B cell (primary cell): ENCODE results near the gene ARRDC5. TPM values are rescaled to one million over a fixed set of nuclear protein-coding genes. Genes with fewer than 3 reads are reported as not detected.

Experiments used
- ATAC-seq: fragments of 200-7000 bp; cut with Tn5 transposase; one replicate; pipeline ENCODE4 v1.10.0; 2021; ENCODE audit warnings: low read depth, mild to moderate bottlenecking, moderate number of reproducible peaks, moderate library complexity
- CTCF ChIA-PET: fragments of 350-600 bp; sonication (Branson Sonifier 250); formaldehyde crosslinking; loops from one replicate; lab custom pipeline; 2021; ENCODE audit warnings: antibody characterized with exemption, inconsistent platforms; lab: Charles Lee
- POLR2A ChIA-PET: fragments of 350-600 bp; sonication (Branson Sonifier 250); formaldehyde crosslinking; loops from one replicate; lab custom pipeline; 2021; ENCODE audit warnings: antibody characterized with exemption; lab: Charles Lee
- DNase-seq: peaks from one replicate; pipeline ENCODE4 v3.0.0; 2013
- H2AFZ ChIP-seq: 2 replicates; pipeline ENCODE4 v1.6.1; 2012; ENCODE audit warnings: mild to moderate bottlenecking, low read depth, low read length; ENCODE audit not compliant: insufficient read depth, poor library complexity, severe bottlenecking
- H3K27ac ChIP-seq, 2 donors: 1 replicate in 1 of 2; 2 replicates in 1 of 2; pipeline ENCODE4 v1.5.1; 2012 to 2013; ENCODE audit warnings: low read length in 2 of 2, mild to moderate bottlenecking in 2 of 2, moderate library complexity in 1 of 2
- H3K27me3 ChIP-seq, 4 experiments: fragments of 200-600 bp in 1 of 4; sonication (generic) in 1 of 4; replicated peaks in 1 of 4; 1 replicate in 2 of 4; 2 replicates in 2 of 4; pipeline versions ENCODE4 v1.6.1 to v1.7.0; 2013 to 2016; ENCODE audit warnings: low read length in 3 of 4, mild to moderate bottlenecking in 2 of 4, mixed read lengths in 1 of 4, moderate library complexity in 1 of 4; ENCODE audit not compliant: insufficient read depth in 4 of 4, control insufficient read depth in 3 of 4; ENCODE audit errors: control extremely low read depth in 1 of 4
- H3K36me3 ChIP-seq, 2 experiments: replicated peaks in 1 of 2; 1 replicate in 1 of 2; 2 replicates in 1 of 2; pipeline versions ENCODE4 v1.6.1 to v1.7.1; 2013; ENCODE audit warnings: low read length in 1 of 2; ENCODE audit not compliant: insufficient read depth in 2 of 2, control insufficient read depth in 1 of 2; ENCODE audit errors: control extremely low read depth in 1 of 2, extremely low read depth in 1 of 2
- H3K4me1 ChIP-seq, 2 donors: fragments of 200-600 bp in 1 of 2; sonication (generic) in 1 of 2; 1 replicate in 1 of 2; 2 replicates in 1 of 2; pipeline versions ENCODE4 v1.5.1 to v1.6.1; 2013 to 2017; ENCODE audit warnings: low read length in 2 of 2; ENCODE audit not compliant: control insufficient read depth in 2 of 2, insufficient read depth in 2 of 2
- H3K4me2 ChIP-seq: replicated peaks from 2 replicates; pipeline ENCODE3; 2012; ENCODE audit warnings: mild to moderate bottlenecking, low read depth, low read length; ENCODE audit not compliant: poor library complexity, severe bottlenecking
- H3K4me3 ChIP-seq, 5 experiments: fragments of 200-600 bp in 1 of 5; sonication (generic) in 1 of 5; 1 replicate in 3 of 5; 2 replicates in 2 of 5; pipeline versions ENCODE4 v1.5.1 to v1.7.0; 2011 to 2016; ENCODE audit warnings: low read length in 4 of 5, mild to moderate bottlenecking in 4 of 5, low read depth in 2 of 5, control low read depth in 1 of 5, moderate library complexity in 1 of 5; ENCODE audit not compliant: insufficient read depth in 1 of 5; ENCODE audit errors: control extremely low read depth in 1 of 5, extremely low read depth in 1 of 5
- H3K79me2 ChIP-seq: fragments of 200-600 bp; sonication (generic); one replicate; pipeline ENCODE4 v1.6.0; 2016; ENCODE audit warnings: low read length; ENCODE audit not compliant: control insufficient read depth, insufficient read depth
- H3K9ac ChIP-seq: fragments of 200-600 bp; sonication (generic); 2 replicates; pipeline ENCODE4 v1.6.1; 2017; ENCODE audit warnings: mild to moderate bottlenecking, low read length, moderate library complexity
- H3K9me3 ChIP-seq, 3 donors: one replicate each; pipeline versions ENCODE4 v1.6.1 to v1.7.1; 2013; ENCODE audit warnings: low read length in 2 of 3; ENCODE audit not compliant: control insufficient read depth in 2 of 3, insufficient read depth in 1 of 3; ENCODE audit errors: control extremely low read depth in 1 of 3
- H4K20me1 ChIP-seq: 2 replicates; pipeline ENCODE4 v1.6.0; 2012; ENCODE audit warnings: mild to moderate bottlenecking, low read length; ENCODE audit not compliant: insufficient read depth, control insufficient read depth, poor library complexity, severe bottlenecking
- H3K27ac Mint-ChIP-seq: one replicate; pipeline ENCODE4 v1.8.0; 2021; ENCODE audit warnings: mixed read lengths
- H3K27me3 Mint-ChIP-seq: one replicate; pipeline ENCODE4 v1.8.0; 2021; ENCODE audit warnings: mixed read lengths
- H3K4me1 Mint-ChIP-seq: one replicate; pipeline ENCODE4 v1.8.0; 2021; ENCODE audit warnings: mixed read lengths
- H3K4me3 Mint-ChIP-seq: one replicate; pipeline ENCODE4 v1.8.0; 2021; ENCODE audit warnings: mixed read lengths
- H3K9me3 Mint-ChIP-seq: one replicate; pipeline ENCODE4 v1.8.0; 2022; ENCODE audit warnings: mixed read lengths; ENCODE audit not compliant: insufficient read depth
- CTCF ChIP-seq: fragments of 200-600 bp; IDR thresholded peaks from one replicate; pipeline ENCODE4 v1.8.0; 2022; ENCODE audit warnings: antibody characterized with exemption, mild to moderate bottlenecking
- EZH2 ChIP-seq: IDR thresholded peaks from 2 replicates; pipeline ENCODE4 v1.6.1; 2012; ENCODE audit warnings: borderline replicate concordance, low read depth, mild to moderate bottlenecking, moderate library complexity, low read length; ENCODE audit not compliant: insufficient read depth, poor library complexity, severe bottlenecking
- WGBS: methylation state at CpG from one replicate; pipeline ENCODE4 v1.1.5; 2013; ENCODE audit warnings: missing lambda C conversion rate; ENCODE audit not compliant: insufficient coverage; 5-methylcytosine and 5-hydroxymethylcytosine counted together
- intact Hi-C: fragments of 100-400 bp; cut with micrococcal nuclease; formaldehyde crosslinking; loops from one replicate; pipeline ENCODE4 v1.10.0; 2022
- polyA plus RNA-seq: library from polyadenylated mRNA; depleted of rRNA; stranded (reverse); fragments of >200 nt; gene quantifications from 2 replicates; pipeline ENCODE4 v1.2.3, GENCODE V29; 2012
- total RNA-seq, 2 donors: library from RNA; stranded (reverse); fragments of 120-200 nt in 1 of 2; gene quantifications; 1 replicate in 1 of 2; 2 replicates in 1 of 2; pipeline versions ENCODE4 v1.2.3 to v1.2.4, GENCODE V29; 2013 to 2022

The ARRDC5 gene
- total and polyA plus RNA-seq, 2 donors (not counting 1 experiment from before 2014, with no cell fraction given), result 10.2 to 13.2 TPM

GRCh38 chr19:4930664-4931063 is 28.0 kb upstream of the ARRDC5 start:
- WGBS, result 96% methylated on average over 28 of the region's 28 CpGs
- peaks cover 7% of the 10 kb centered on the region for H3K4me1 Mint-ChIP-seq
- no peak for ATAC-seq
- Histone ChIP-seq H3K4me3 (no peak overlapping the region), H3K9me3 (peaks cover 0 to 3% (median 0%) of the 10 kb centered on the region in 3 donors), H3K27ac (no peak overlapping the region), H3K79me2 (peaks cover 17% of the 10 kb centered on the region), H3K4me2 (no peak overlapping the region), H3K27me3 (no peaks in the 10 kb centered on the region), H3K9ac (no peak overlapping the region), H3K4me1 (no peaks in the 10 kb centered on the region), H3K36me3 (no peaks in the 10 kb centered on the region), H4K20me1 (no peaks in the 10 kb centered on the region), H2AFZ (no peak overlapping the region)
- H3K27me3 Mint-ChIP-seq, result no peaks in the 10 kb centered on the region
- no peaks in the 10 kb centered on the region for H3K9me3 Mint-ChIP-seq
- intact Hi-C loops, result no loop called here
- POLR2A ChIA-PET, result no interaction called here
- TF ChIP-seq CTCF (no peak), EZH2 (no peak)
- no peak overlapping the region for H3K4me3 Mint-ChIP-seq
- DNase-seq, result no peak
- no peak overlapping the region for H3K27ac Mint-ChIP-seq
- CTCF ChIA-PET, result no interaction called here

GRCh38 chr19:4929186-4929585 is 26.5 kb upstream of the ARRDC5 start:
- CTCF ChIA-PET, result interaction anchor here (1.2 kb wide), 1 partner anchor 18 kb away, joined by 4 read pairs; no protein-coding TSS in a partner anchor
- H3K27me3 Mint-ChIP-seq, result no peaks in the 10 kb centered on the region
- POLR2A ChIA-PET, result no interaction called here
- DNase-seq, result no peak
- no peak overlapping the region for H2AFZ ChIP-seq
- intact Hi-C loops, result loop anchor here (5.0 kb wide), 1 partner anchor 53 kb away; no protein-coding TSS in a partner anchor
- H3K79me2 ChIP-seq, result peaks cover 28% of the 10 kb centered on the region
- no peaks in the 10 kb centered on the region for H3K36me3 ChIP-seq
- H3K27me3 ChIP-seq, result no peaks in the 10 kb centered on the region
- H3K4me1 Mint-ChIP-seq, result peaks cover 7% of the 10 kb centered on the region
- H3K9ac ChIP-seq, result no peak overlapping the region
- peaks cover 0 to 3% (median 0%) of the 10 kb centered on the region in 3 donors for H3K9me3 ChIP-seq
- WGBS, result 97% methylated on average over 22 of the region's 22 CpGs
- no peaks in the 10 kb centered on the region for H3K9me3 Mint-ChIP-seq
- no peak overlapping the region for H3K27ac Mint-ChIP-seq
- no peak overlapping the region for H3K4me3 ChIP-seq
- TF ChIP-seq CTCF (no peak), EZH2 (no peak)
- no peaks in the 10 kb centered on the region for H4K20me1 ChIP-seq
- H3K4me3 Mint-ChIP-seq, result no peak overlapping the region
- no peak for ATAC-seq
- no peaks in the 10 kb centered on the region for H3K4me1 ChIP-seq
- no peak overlapping the region for H3K4me2 ChIP-seq
- no peak overlapping the region for H3K27ac ChIP-seq
